Calu3 (cell line): Measurements from ENCODE around the gene SMIM35. TPM values are rescaled to one million over a fixed set of nuclear protein-coding genes. Genes with fewer than 3 reads are reported as not detected.

Experiments
- BruUV-seq: library from RNA; stranded (reverse); fragments of 400-500 nt; replicated peaks from 2 replicates; lab custom pipeline; 2021; lab: Mats Ljungman, UMichigan
- CTCF ChIA-PET: fragments of 300-600 bp; sonication (Branson Sonifier 250); formaldehyde crosslinking; loops from one replicate; lab custom pipeline; 2022; ENCODE audit warnings: antibody characterized with exemption; lab: Charles Lee
- DNase-seq: peaks from one replicate; pipeline ENCODE4 v3.0.0; 2022
- H3K27ac Mint-ChIP-seq: one replicate; pipeline ENCODE4 v1.8.0; 2022; ENCODE audit warnings: mixed read lengths; ENCODE audit not compliant: unreplicated experiment
- H3K27me3 Mint-ChIP-seq: one replicate; pipeline ENCODE4 v1.8.0; 2022; ENCODE audit warnings: mixed read lengths; ENCODE audit not compliant: unreplicated experiment
- H3K36me3 Mint-ChIP-seq: one replicate; pipeline ENCODE4 v1.8.0; 2022; ENCODE audit warnings: mild to moderate bottlenecking, moderate library complexity, mixed read lengths; ENCODE audit not compliant: insufficient read depth, unreplicated experiment
- H3K4me1 Mint-ChIP-seq: one replicate; pipeline ENCODE4 v1.8.0; 2022; ENCODE audit warnings: mild to moderate bottlenecking, low read depth, mixed read lengths; ENCODE audit not compliant: unreplicated experiment
- H3K4me3 Mint-ChIP-seq: one replicate; pipeline ENCODE4 v1.8.0; 2022; ENCODE audit warnings: mild to moderate bottlenecking, low read depth, moderate library complexity, mixed read lengths; ENCODE audit not compliant: unreplicated experiment
- H3K9me3 Mint-ChIP-seq: one replicate; pipeline ENCODE4 v1.8.0; 2022; ENCODE audit warnings: low read depth, mixed read lengths; ENCODE audit not compliant: unreplicated experiment
- intact Hi-C: fragments of 100-400 bp; cut with micrococcal nuclease; formaldehyde crosslinking; loops from one replicate; pipeline ENCODE4 v1.10.0; 2022; ENCODE audit not compliant: unreplicated experiment
- total RNA-seq: library from RNA; stranded (reverse); gene quantifications from 2 replicates; pipeline ENCODE4 v1.2.3, GENCODE V29; 2022
- TF ChIP-seq, protein P1 (sequence below): fragments of 200-600 bp; IDR thresholded peaks from one replicate; pipeline ENCODE4 v1.8.0; 2022; ENCODE audit warnings: antibody characterized with exemption; ENCODE audit not compliant: unreplicated experiment

SMIM35 gene
- total RNA-seq, 1 experiment from 2014 or later = not detected

DNA sequence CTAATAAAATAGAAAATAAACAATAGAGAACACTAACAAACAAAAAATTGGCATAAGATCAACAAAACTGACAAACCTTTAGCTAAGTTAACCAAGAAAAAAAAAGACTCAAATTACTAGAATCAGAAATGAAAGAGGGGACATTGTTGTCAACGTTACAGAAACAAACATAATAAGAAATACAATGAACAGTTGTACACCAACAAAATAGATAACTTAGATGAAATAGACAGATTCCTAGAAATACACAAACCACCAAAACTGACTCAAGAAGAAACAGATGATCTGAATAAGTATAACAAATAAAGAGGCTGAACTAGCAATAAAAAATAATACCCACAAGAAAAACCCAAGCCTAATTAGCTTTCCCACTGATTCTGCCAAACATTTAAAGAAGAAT lies 44.6 kb downstream of the SMIM35 start:
- no peaks in the 10 kb centered on the region for H3K36me3 Mint-ChIP-seq
- CTCF ChIA-PET = no interaction called here
- H3K9me3 Mint-ChIP-seq = no peaks in the 10 kb centered on the region
- DNase-seq = no peak
- H3K4me1 Mint-ChIP-seq = no peaks in the 10 kb centered on the region
- intact Hi-C loops = no loop called here
- no peaks in the 10 kb centered on the region for H3K27me3 Mint-ChIP-seq
- TF ChIP-seq, protein P1, sequence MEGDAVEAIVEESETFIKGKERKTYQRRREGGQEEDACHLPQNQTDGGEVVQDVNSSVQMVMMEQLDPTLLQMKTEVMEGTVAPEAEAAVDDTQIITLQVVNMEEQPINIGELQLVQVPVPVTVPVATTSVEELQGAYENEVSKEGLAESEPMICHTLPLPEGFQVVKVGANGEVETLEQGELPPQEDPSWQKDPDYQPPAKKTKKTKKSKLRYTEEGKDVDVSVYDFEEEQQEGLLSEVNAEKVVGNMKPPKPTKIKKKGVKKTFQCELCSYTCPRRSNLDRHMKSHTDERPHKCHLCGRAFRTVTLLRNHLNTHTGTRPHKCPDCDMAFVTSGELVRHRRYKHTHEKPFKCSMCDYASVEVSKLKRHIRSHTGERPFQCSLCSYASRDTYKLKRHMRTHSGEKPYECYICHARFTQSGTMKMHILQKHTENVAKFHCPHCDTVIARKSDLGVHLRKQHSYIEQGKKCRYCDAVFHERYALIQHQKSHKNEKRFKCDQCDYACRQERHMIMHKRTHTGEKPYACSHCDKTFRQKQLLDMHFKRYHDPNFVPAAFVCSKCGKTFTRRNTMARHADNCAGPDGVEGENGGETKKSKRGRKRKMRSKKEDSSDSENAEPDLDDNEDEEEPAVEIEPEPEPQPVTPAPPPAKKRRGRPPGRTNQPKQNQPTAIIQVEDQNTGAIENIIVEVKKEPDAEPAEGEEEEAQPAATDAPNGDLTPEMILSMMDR = no peak
- BruUV-seq = no TSS peak
- H3K4me3 Mint-ChIP-seq = no peak overlapping the region
- no peak overlapping the region for H3K27ac Mint-ChIP-seq

DNA sequence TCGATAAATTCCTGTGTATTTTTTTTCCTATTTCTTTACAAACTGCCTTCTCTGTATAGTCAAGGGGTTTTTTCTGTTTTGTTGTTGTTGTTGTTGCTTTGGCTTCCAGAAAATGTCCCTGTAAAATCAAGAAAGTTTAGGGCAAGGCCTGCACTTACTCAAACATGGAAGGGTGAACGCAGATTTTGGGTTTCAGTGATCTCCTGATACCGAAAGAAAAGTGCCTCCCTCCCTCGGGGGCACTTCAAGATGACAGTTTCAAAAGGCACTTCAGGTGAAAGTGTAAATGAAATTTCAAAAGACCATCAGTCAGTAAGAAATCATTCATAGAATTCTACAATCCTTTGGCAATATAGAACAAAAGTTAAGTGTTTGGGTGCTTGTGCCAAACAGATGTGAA lies 53.3 kb downstream of the SMIM35 start:
- H3K4me3 Mint-ChIP-seq = no peak overlapping the region
- H3K27ac Mint-ChIP-seq = no peak overlapping the region
- intact Hi-C loops = no loop called here
- H3K36me3 Mint-ChIP-seq = peaks cover 5% of the 10 kb centered on the region
- no peak for DNase-seq
- no TSS peak for BruUV-seq
- H3K9me3 Mint-ChIP-seq = no peaks in the 10 kb centered on the region
- H3K27me3 Mint-ChIP-seq = peaks cover 41% of the 10 kb centered on the region
- TF ChIP-seq, protein P1 = no peak
- no peaks in the 10 kb centered on the region for H3K4me1 Mint-ChIP-seq
- CTCF ChIA-PET = no interaction called here

DNA sequence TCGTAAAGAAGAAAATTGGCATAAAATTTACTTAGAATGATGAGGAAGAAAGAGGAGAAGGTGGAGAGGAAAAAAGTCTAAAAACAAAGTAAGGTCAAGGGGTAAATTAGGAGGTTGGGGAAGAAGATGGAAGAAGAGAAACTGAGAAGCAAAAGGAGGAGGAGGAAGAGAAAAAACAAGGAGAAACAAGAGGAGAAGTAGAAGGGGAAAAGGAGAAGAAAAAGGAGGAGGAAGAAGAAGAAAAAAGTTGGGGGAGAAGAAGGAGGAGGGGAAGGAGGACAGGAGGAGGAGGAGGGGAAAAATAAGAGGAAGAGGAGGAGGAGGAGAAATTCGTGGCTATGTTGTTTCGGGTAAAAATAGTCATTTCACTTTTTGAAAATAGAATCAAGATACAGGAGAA lies 58.1 kb downstream of the SMIM35 start:
- DNase-seq = no peak
- Mint-ChIP-seq H3K9me3 (no peaks in the 10 kb centered on the region), H3K27ac (no peak overlapping the region), H3K36me3 (peaks cover 5% of the 10 kb centered on the region), H3K4me1 (no peaks in the 10 kb centered on the region), H3K4me3 (no peak overlapping the region), H3K27me3 (peaks cover 55% of the 10 kb centered on the region)
- intact Hi-C loops = no loop called here
- CTCF ChIA-PET = no interaction called here
- BruUV-seq = no TSS peak
- TF ChIP-seq, protein P1 = no peak

DNA sequence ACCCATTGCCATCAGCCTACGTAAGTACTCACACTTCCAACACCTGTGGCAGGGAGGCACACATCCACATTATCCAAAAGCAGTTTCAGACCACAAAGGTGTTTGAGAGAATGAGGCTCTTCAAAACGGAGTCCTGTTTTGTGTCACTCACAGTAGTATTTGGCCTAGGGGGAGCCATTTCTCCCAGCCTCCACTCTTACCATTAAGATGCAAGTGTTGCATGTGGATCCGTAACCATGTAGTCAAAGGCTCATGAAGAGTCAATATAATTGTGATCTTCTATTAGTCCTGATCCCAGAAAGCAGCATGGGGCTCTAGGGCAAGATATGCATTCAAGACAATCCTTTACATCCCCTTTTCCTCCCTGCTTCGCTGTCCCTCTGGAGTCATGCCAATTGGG lies 59.1 kb downstream of the SMIM35 start:
- Mint-ChIP-seq H3K27me3 (peaks cover 55% of the 10 kb centered on the region), H3K27ac (no peak overlapping the region), H3K36me3 (peaks cover 5% of the 10 kb centered on the region), H3K4me3 (no peak overlapping the region), H3K9me3 (no peaks in the 10 kb centered on the region), H3K4me1 (no peaks in the 10 kb centered on the region)
- intact Hi-C loops = no loop called here
- CTCF ChIA-PET = interaction anchor here (0.8 kb wide), 1 partner anchor 10 kb away, joined by 3 read pairs; no protein-coding TSS in a partner anchor
- TF ChIP-seq, protein P1 = no peak
- BruUV-seq = no TSS peak
- no peak for DNase-seq
